Activated CD4-positive, alpha-beta T cell treated with anti-CD3 and anti-CD28 coated beads for 36 hours (primary cell): ENCODE results near the gene SERPINA5. TPM values are rescaled to one million over a fixed set of nuclear protein-coding genes. Genes with fewer than 3 reads are reported as not detected.

Source experiments
- ATAC-seq: fragments of 200-7000 bp; cut with Tn5 transposase; one replicate; pipeline ENCODE4 v1.10.0; 2021; ENCODE audit warnings: mild to moderate bottlenecking, moderate library complexity
- CTCF ChIA-PET: fragments of 350-600 bp; sonication (Branson Sonifier 250); formaldehyde crosslinking; loops from one replicate; lab custom pipeline; 2021; ENCODE audit warnings: antibody characterized with exemption; lab: Charles Lee
- POLR2A ChIA-PET: fragments of 350-600 bp; sonication (Branson Sonifier 250); formaldehyde crosslinking; loops from one replicate; lab custom pipeline; 2021; ENCODE audit warnings: antibody characterized with exemption, inconsistent platforms; lab: Charles Lee
- DNase-seq: peaks from one replicate; pipeline ENCODE4 v3.0.0-alpha.2; 2020
- H3K27ac Mint-ChIP-seq: one replicate; pipeline ENCODE4 v1.8.0; 2021; ENCODE audit warnings: mixed read lengths
- H3K27me3 Mint-ChIP-seq: one replicate; pipeline ENCODE4 v1.8.0; 2021; ENCODE audit warnings: mixed read lengths
- H3K36me3 Mint-ChIP-seq: one replicate; pipeline ENCODE4 v1.8.0; 2021; ENCODE audit warnings: low read depth, mixed read lengths
- H3K4me1 Mint-ChIP-seq: one replicate; pipeline ENCODE4 v1.8.0; 2021; ENCODE audit warnings: mixed read lengths
- H3K4me3 Mint-ChIP-seq: one replicate; pipeline ENCODE4 v1.8.0; 2021; ENCODE audit warnings: mild to moderate bottlenecking, moderate library complexity, mixed read lengths
- H3K9me3 Mint-ChIP-seq: one replicate; pipeline ENCODE4 v1.8.0; 2021; ENCODE audit warnings: low read depth, mixed read lengths
- intact Hi-C, 2 experiments: fragments of 100-400 bp; cut with DNase I in 1 of 2; cut with micrococcal nuclease in 1 of 2; formaldehyde crosslinking; loops; one replicate each; pipeline versions ENCODE4 v1.14.2 to v1.15.1; 2022 to 2024; cut with DNase I, micrococcal nuclease
- total RNA-seq, 2 experiments: library from RNA; stranded (reverse); gene quantifications; one replicate each; pipeline ENCODE4 v1.2.3, GENCODE V29; 2021

SERPINA5 gene
- total RNA-seq, 2 experiments from 2014 or later = not detected

DNA sequence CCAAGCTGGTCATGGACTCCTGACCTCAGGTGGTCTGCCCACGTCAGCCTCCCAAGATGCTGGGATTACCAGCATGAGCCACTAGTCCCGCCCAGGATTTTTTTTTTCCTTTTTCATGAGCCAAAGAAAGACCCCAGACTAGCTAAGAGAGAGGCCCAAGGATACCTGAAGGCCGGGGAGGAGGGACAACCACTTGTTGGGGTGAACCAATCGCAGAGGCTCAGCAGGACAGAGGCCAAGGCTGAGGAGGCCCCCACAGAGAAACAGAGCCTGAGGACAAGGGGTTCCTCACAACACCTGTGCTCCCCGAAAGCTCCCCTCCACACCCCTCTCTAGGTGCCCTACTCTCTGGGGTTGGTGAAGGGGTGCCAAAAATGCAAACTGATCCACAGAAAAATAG lies 30.0 kb downstream of the SERPINA5 start:
- H3K4me3 Mint-ChIP-seq = no peak overlapping the region
- peaks cover 4% of the 10 kb centered on the region for H3K27me3 Mint-ChIP-seq
- ChIA-PET CTCF (no interaction called here), POLR2A (no interaction called here)
- no peaks in the 10 kb centered on the region for H3K9me3 Mint-ChIP-seq
- DNase-seq = no peak
- no peak for ATAC-seq
- intact Hi-C loops = no loop called here
- H3K36me3 Mint-ChIP-seq = no peaks in the 10 kb centered on the region
- no peak overlapping the region for H3K27ac Mint-ChIP-seq
- H3K4me1 Mint-ChIP-seq = no peaks in the 10 kb centered on the region

DNA sequence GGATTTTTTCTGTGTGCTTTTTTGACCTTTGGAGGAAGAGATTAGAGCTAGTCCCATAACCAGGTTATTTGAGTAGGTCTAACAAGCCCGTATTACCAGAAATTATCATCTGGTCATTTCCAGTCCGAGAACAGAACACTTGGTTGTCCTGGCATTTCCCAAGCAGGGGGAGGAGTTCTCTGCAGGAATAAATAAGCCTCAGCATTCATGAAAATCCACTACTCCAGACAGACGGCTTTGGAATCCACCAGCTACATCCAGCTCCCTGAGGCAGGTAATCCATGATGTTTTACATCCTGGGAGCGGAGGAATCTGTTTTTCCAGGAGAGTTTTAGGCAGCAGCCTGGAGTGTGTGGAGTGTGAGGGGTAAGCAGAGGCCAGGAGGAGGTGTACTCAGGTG lies 30.9 kb downstream of the SERPINA5 start, which contains the start of gene SERPINA3:
TSS of gene SERPINA3 (plus strand) at position 218 of the 400 bp plus-strand sequence. CDS start 2,051 bp downstream, outside the sequence.
- no peaks in the 10 kb centered on the region for H3K4me1 Mint-ChIP-seq
- H3K9me3 Mint-ChIP-seq = peaks cover 1% of the 10 kb centered on the region
- ATAC-seq (no peak), DNase-seq (no peak)
- intact Hi-C loops = no loop called here
- H3K27ac Mint-ChIP-seq = no peak within 1 kb of the TSS
- POLR2A ChIA-PET = no interaction called here
- CTCF ChIA-PET = no interaction called here
- H3K27me3 Mint-ChIP-seq = peaks cover 4% of the 10 kb centered on the region
- no peak within 1 kb of the TSS for H3K4me3 Mint-ChIP-seq
- H3K36me3 Mint-ChIP-seq = no peaks in the 10 kb centered on the region

- no peak for DNase-seq
- H3K4me3 Mint-ChIP-seq = no peak overlapping the region
- peaks cover 2% of the 10 kb centered on the region for H3K9me3 Mint-ChIP-seq
- ChIA-PET POLR2A (interaction anchor here (0.7 kb wide), 1 partner anchor 1037 kb away, joined by 4 read pairs; no protein-coding TSS in a partner anchor), CTCF (interaction anchor here (0.5 kb wide), 1 partner anchor 75 kb away, joined by 3 read pairs; no protein-coding TSS in a partner anchor)
- no peak for ATAC-seq
- H3K27me3 Mint-ChIP-seq = no peaks in the 10 kb centered on the region
- H3K27ac Mint-ChIP-seq = no peak overlapping the region
- intact Hi-C loops = no loop called here
- H3K4me1 Mint-ChIP-seq = no peaks in the 10 kb centered on the region
- no peaks in the 10 kb centered on the region for H3K36me3 Mint-ChIP-seq
These were observed 31.6 kb downstream of the SERPINA5 start for GRCh38 chr14:94612580-94613554.

- Mint-ChIP-seq H3K4me3 (no peak overlapping the region), H3K4me1 (no peaks in the 10 kb centered on the region), H3K36me3 (no peaks in the 10 kb centered on the region), H3K27ac (no peak overlapping the region), H3K27me3 (no peaks in the 10 kb centered on the region), H3K9me3 (peaks cover 2% of the 10 kb centered on the region)
- no peak for DNase-seq
- ChIA-PET POLR2A (interaction anchor here (0.7 kb wide), 1 partner anchor 1036 kb away, joined by 4 read pairs; no protein-coding TSS in a partner anchor), CTCF (no interaction called here)
- ATAC-seq = no peak
- intact Hi-C loops = no loop called here
These were observed 32.8 kb downstream of the SERPINA5 start for GRCh38 chr14:94613720-94614644.

GRCh38 chr14:94614802-94615201 lies 33.6 kb downstream of the SERPINA5 start:
- POLR2A ChIA-PET = no interaction called here

GRCh38 chr14:94615254-94615653 lies 34.0 kb downstream of the SERPINA5 start:
- Mint-ChIP-seq H3K36me3 (no peaks in the 10 kb centered on the region), H3K4me1 (no peaks in the 10 kb centered on the region), H3K4me3 (no peak overlapping the region), H3K27ac (no peak overlapping the region), H3K9me3 (peaks cover 2% of the 10 kb centered on the region), H3K27me3 (no peaks in the 10 kb centered on the region)
- intact Hi-C loops = no loop called here
- DNase-seq = no peak
- ChIA-PET CTCF (no interaction called here), POLR2A (no interaction called here)
- ATAC-seq = no peak

More at GRCh38 chr14:94614802-94615201, 33.6 kb downstream of the SERPINA5 start:
- DNase-seq = no peak
- Mint-ChIP-seq H3K27ac (no peak overlapping the region), H3K36me3 (no peaks in the 10 kb centered on the region), H3K27me3 (no peaks in the 10 kb centered on the region), H3K4me3 (no peak overlapping the region), H3K4me1 (no peaks in the 10 kb centered on the region), H3K9me3 (peaks cover 2% of the 10 kb centered on the region)
- CTCF ChIA-PET = no interaction called here
- intact Hi-C loops = no loop called here
- no peak for ATAC-seq

DNA sequence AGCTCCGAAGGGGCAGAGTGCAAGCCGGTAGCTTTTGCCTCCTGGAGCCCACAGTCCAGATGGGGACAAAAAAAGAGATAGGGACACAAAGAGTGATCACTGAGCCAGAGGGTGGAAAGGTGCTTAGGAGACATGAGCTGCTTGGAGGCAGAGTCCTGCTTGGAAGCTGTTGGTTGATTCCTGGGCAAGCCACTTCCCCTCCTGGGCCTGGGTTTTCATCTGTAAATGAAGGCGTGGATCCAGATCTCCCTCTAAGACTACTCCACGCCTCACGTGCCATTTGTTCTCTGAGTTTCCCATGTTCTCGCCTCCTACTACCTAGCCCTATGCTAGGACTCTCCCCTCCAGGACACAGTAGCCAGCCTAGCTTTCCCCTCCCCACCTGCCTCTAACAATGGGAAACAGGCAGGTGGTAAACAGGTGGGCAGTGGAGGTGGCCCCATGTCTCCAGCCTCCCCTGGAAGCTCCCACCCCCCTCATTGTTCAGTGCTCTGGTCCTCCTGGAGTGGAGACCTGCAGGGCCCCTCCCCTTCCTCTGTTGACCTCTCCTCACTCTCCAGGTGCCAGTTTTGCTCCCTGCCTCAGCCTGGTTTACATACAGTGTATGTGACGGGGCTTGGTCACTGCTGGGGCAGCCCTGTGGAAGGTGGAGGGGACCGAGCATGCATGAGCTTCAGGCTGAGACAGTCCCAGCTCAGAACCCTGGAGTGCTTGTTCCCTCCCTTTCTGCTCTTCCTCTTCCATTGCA lies 34.8 kb downstream of the SERPINA5 start:
- H3K36me3 Mint-ChIP-seq = no peaks in the 10 kb centered on the region
- no peak overlapping the region for H3K27ac Mint-ChIP-seq
- ChIA-PET POLR2A (no interaction called here), CTCF (no interaction called here)
- no peak overlapping the region for H3K4me3 Mint-ChIP-seq
- H3K9me3 Mint-ChIP-seq = peaks cover 2% of the 10 kb centered on the region
- H3K27me3 Mint-ChIP-seq = no peaks in the 10 kb centered on the region
- DNase-seq (no peak), ATAC-seq (no peak)
- no peaks in the 10 kb centered on the region for H3K4me1 Mint-ChIP-seq
- intact Hi-C loops = no loop called here

- no peaks in the 10 kb centered on the region for H3K27me3 Mint-ChIP-seq
- intact Hi-C loops = no loop called here
- no peaks in the 10 kb centered on the region for H3K36me3 Mint-ChIP-seq
- no peak overlapping the region for H3K4me3 Mint-ChIP-seq
- DNase-seq (no peak), ATAC-seq (no peak)
- CTCF ChIA-PET = no interaction called here
- H3K4me1 Mint-ChIP-seq = no peaks in the 10 kb centered on the region
- H3K9me3 Mint-ChIP-seq = peaks cover 2% of the 10 kb centered on the region
- POLR2A ChIA-PET = interaction anchor here (0.7 kb wide), 1 partner anchor 743 kb away, joined by 3 read pairs; no protein-coding TSS in a partner anchor
- no peak overlapping the region for H3K27ac Mint-ChIP-seq
These were observed 36.2 kb downstream of the SERPINA5 start for GRCh38 chr14:94617366-94617941.

- H3K4me3 Mint-ChIP-seq = no peak overlapping the region
- H3K4me1 Mint-ChIP-seq = no peaks in the 10 kb centered on the region
- CTCF ChIA-PET = no interaction called here
- POLR2A ChIA-PET = interaction anchor here (0.6 to 0.7 kb wide), 2 partner anchors 744 to 1377 kb away, joined by 3 to 5 read pairs; no protein-coding TSS in a partner anchor
- H3K27ac Mint-ChIP-seq = no peak overlapping the region
- H3K9me3 Mint-ChIP-seq = peaks cover 2% of the 10 kb centered on the region
- no peaks in the 10 kb centered on the region for H3K27me3 Mint-ChIP-seq
- no peaks in the 10 kb centered on the region for H3K36me3 Mint-ChIP-seq
- DNase-seq (no peak), ATAC-seq (no peak)
- intact Hi-C loops = no loop called here
These were observed 37.0 kb downstream of the SERPINA5 start for GRCh38 chr14:94617988-94618822.

GRCh38 chr14:94619297-94619696 lies 38.1 kb downstream of the SERPINA5 start:
- POLR2A ChIA-PET = no interaction called here
- no peak overlapping the region for H3K4me3 Mint-ChIP-seq
- no peaks in the 10 kb centered on the region for H3K27me3 Mint-ChIP-seq
- H3K27ac Mint-ChIP-seq = no peak overlapping the region
- no peaks in the 10 kb centered on the region for H3K36me3 Mint-ChIP-seq
- CTCF ChIA-PET = no interaction called here
- DNase-seq (no peak), ATAC-seq (no peak)
- intact Hi-C loops = no loop called here
- H3K4me1 Mint-ChIP-seq = no peaks in the 10 kb centered on the region
- peaks cover 2% of the 10 kb centered on the region for H3K9me3 Mint-ChIP-seq
